Measurements from ENCODE around the gene NT5M.
"Not testable (repeated sequence)": the region's sequence is repeated elsewhere in the genome, so short reads cannot be mapped to it uniquely, and the experiment has no call there.

The NT5M gene

GRCh38 chr17:17295141-17295540 lies 8.0 kb upstream of the NT5M start:
- no peaks in the 10 kb centered on the region for H3K9me3 ChIP-seq (ENCODE audit: low read depth, low read length)
- no peak for DNase-seq (ENCODE audit: low read depth, low spot score)
- H3K4me3 ChIP-seq, result no peak overlapping the region
- TF ChIP-seq FOXP2 (optimal IDR thresholded peaks at IDR 0.05; ENCODE audit: control extremely low read depth, extremely low read length, insufficient read depth), result no peak
- no peak for TF ChIP-seq POLR2AphosphoS5 (IDR thresholded peaks at IDR 0.05; ENCODE audit: borderline replicate concordance, low read depth, low read length)
- no peak for TF ChIP-seq EZH2 (IDR thresholded peaks at IDR 0.05)
- H3K9ac ChIP-seq (ENCODE audit: insufficient read length), result no peak overlapping the region
- no peak overlapping the region for H3K27ac ChIP-seq
- H3K36me3 ChIP-seq (ENCODE audit: insufficient read depth, low read length), result no peaks in the 10 kb centered on the region

GRCh38 chr17:17297217-17297616 lies 6.0 kb upstream of the NT5M start:
- no peaks in the 10 kb centered on the region for H3K36me3 ChIP-seq (ENCODE audit: insufficient read depth, low read length)
- no peak overlapping the region for H3K27ac ChIP-seq
- no peaks in the 10 kb centered on the region for H3K9me3 ChIP-seq (ENCODE audit: low read depth, low read length)
- H3K4me3 ChIP-seq, result no peak overlapping the region
- DNase-seq (ENCODE audit: low read depth, low spot score), result no peak
- no peak overlapping the region for H3K9ac ChIP-seq (ENCODE audit: insufficient read length)
- TF ChIP-seq POLR2AphosphoS5 (IDR thresholded peaks at IDR 0.05; ENCODE audit: borderline replicate concordance, low read depth, low read length) (no peak), EZH2 (IDR thresholded peaks at IDR 0.05) (no peak), FOXP2 (optimal IDR thresholded peaks at IDR 0.05; ENCODE audit: control extremely low read depth, extremely low read length, insufficient read depth) (no peak)

DNA sequence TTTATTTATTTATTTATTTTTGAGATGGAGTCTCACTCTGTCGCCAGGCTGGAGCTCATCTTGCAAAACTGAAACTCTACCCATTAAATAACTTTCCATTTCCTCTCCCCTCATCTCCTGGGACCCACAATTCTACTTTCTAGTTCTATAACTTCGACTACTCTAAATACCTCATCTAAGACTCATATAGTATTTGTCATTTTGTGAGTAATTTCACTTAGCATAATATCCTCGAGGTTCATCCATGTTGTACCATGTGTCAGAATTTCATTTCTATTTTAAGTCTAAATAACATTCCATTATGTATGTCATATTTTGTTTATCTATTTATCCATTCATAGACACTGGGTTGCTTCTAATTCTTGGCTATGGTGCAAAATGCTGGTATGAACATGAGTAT lies 5.1 kb upstream of the NT5M start:
- Histone ChIP-seq H3K4me3 (no peak overlapping the region), H3K9me3 (ENCODE audit: low read depth, low read length) (no peaks in the 10 kb centered on the region), H3K36me3 (ENCODE audit: insufficient read depth, low read length) (no peaks in the 10 kb centered on the region), H3K27ac (no peak overlapping the region), H3K9ac (ENCODE audit: insufficient read length) (no peak overlapping the region)
- TF ChIP-seq EZH2 (IDR thresholded peaks at IDR 0.05) (no peak), POLR2AphosphoS5 (IDR thresholded peaks at IDR 0.05; ENCODE audit: borderline replicate concordance, low read depth, low read length) (no peak), FOXP2 (optimal IDR thresholded peaks at IDR 0.05; ENCODE audit: control extremely low read depth, extremely low read length, insufficient read depth) (no peak)
- DNase-seq (ENCODE audit: low read depth, low spot score), result no peak

GRCh38 chr17:17300624-17301568 lies 2.3 kb upstream of the NT5M start:
- Histone ChIP-seq H3K36me3 (ENCODE audit: insufficient read depth, low read length) (no peaks in the 10 kb centered on the region), H3K27ac (no peak overlapping the region), H3K4me3 (no peak overlapping the region), H3K9me3 (ENCODE audit: low read depth, low read length) (no peaks in the 10 kb centered on the region), H3K9ac (ENCODE audit: insufficient read length) (no peak overlapping the region)
- DNase-seq (ENCODE audit: low read depth, low spot score), result no peak
- TF ChIP-seq EZH2 (IDR thresholded peaks at IDR 0.05), result no peak
- TF ChIP-seq FOXP2 (optimal IDR thresholded peaks at IDR 0.05; ENCODE audit: control extremely low read depth, extremely low read length, insufficient read depth), result no peak

DNA sequence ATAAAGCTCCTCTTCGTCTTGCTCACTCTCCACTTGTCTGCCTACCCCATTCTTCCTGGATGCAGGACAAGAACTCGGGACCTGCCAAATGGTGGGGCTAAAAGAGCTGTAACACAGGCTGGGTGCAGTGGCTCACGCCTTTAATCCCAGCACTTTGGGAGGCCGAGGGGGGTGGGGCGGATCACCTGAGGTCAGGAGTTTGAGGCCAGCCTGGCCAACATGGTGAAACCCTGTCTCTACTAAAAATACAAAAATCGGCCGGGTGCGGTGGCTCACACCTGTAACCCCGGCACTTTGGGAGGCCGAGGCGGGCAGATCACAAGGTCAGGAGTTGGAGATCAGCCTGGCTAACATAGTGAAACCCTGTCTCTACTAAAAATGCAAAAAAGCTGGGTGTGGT lies 1.5 kb upstream of the NT5M start:
- not testable (repeated sequence) for H3K9me3 ChIP-seq (ENCODE audit: low read depth, low read length); DNase-seq (ENCODE audit: low read depth, low spot score); H3K9ac ChIP-seq (ENCODE audit: insufficient read length); H3K36me3 ChIP-seq (ENCODE audit: insufficient read depth, low read length); H3K27ac ChIP-seq; H3K4me3 ChIP-seq

- Histone ChIP-seq H3K4me3 (peak overlapping the region; percentile 79), H3K27ac (no peak overlapping the region)
Measured at GRCh38 chr17:17303847-17304490, 796 bp downstream of the NT5M start.

GRCh38 chr17:17304521-17304985 lies 1.4 kb downstream of the NT5M start:
- TF ChIP-seq FOXP2 (optimal IDR thresholded peaks at IDR 0.05; ENCODE audit: control extremely low read depth, extremely low read length, insufficient read depth) (no peak), POLR2AphosphoS5 (IDR thresholded peaks at IDR 0.05; ENCODE audit: borderline replicate concordance, low read depth, low read length) (no peak), EZH2 (IDR thresholded peaks at IDR 0.05) (no peak)
- Histone ChIP-seq H3K9ac (ENCODE audit: insufficient read length) (peak overlapping the region; percentile 58), H3K27ac (no peak overlapping the region), H3K36me3 (ENCODE audit: insufficient read depth, low read length) (peaks cover 5% of the 10 kb centered on the region; the same call in 1 of the 2 replicates), H3K4me3 (peak overlapping the region; percentile 79), H3K9me3 (ENCODE audit: low read depth, low read length) (no peaks in the 10 kb centered on the region)
- no peak for DNase-seq (ENCODE audit: low read depth, low spot score)

More at GRCh38 chr17:17303847-17304490, 796 bp downstream of the NT5M start:
- TF ChIP-seq FOXP2 (optimal IDR thresholded peaks at IDR 0.05; ENCODE audit: control extremely low read depth, extremely low read length, insufficient read depth), result no peak
- no peak for TF ChIP-seq EZH2 (IDR thresholded peaks at IDR 0.05)
- TF ChIP-seq POLR2AphosphoS5 (IDR thresholded peaks at IDR 0.05; ENCODE audit: borderline replicate concordance, low read depth, low read length), result no peak
- no peaks in the 10 kb centered on the region for H3K9me3 ChIP-seq (ENCODE audit: low read depth, low read length)
- no peaks in the 10 kb centered on the region for H3K36me3 ChIP-seq (ENCODE audit: insufficient read depth, low read length)
- H3K9ac ChIP-seq (ENCODE audit: insufficient read length), result peak overlapping the region; percentile 58
- no peak for DNase-seq (ENCODE audit: low read depth, low spot score)

- no peak for TF ChIP-seq POLR2AphosphoS5 (IDR thresholded peaks at IDR 0.05; ENCODE audit: borderline replicate concordance, low read depth, low read length)
- no peak for TF ChIP-seq EZH2 (IDR thresholded peaks at IDR 0.05)
- no peak for TF ChIP-seq FOXP2 (optimal IDR thresholded peaks at IDR 0.05; ENCODE audit: control extremely low read depth, extremely low read length, insufficient read depth)
- H3K27ac ChIP-seq, result no peak overlapping the region
- no peak for DNase-seq (ENCODE audit: low read depth, low spot score)
- peaks cover 5% of the 10 kb centered on the region; the same call in 1 of the 2 replicates for H3K36me3 ChIP-seq (ENCODE audit: insufficient read depth, low read length)
- no peak overlapping the region for H3K4me3 ChIP-seq
- H3K9me3 ChIP-seq (ENCODE audit: low read depth, low read length), result no peaks in the 10 kb centered on the region
- no peak overlapping the region for H3K9ac ChIP-seq (ENCODE audit: insufficient read length)
Measured at GRCh38 chr17:17305281-17305801, 2.2 kb downstream of the NT5M start.
